Activated T-helper 1 cell treated with Interleukin-2 at 50 U/mL for 16 hours (primary cell): ENCODE data around the gene ANO1.

Experiments used
- DNase-seq: peaks from one replicate; pipeline ENCODE4 v3.0.0-alpha.2; 2020; ENCODE audit warnings: low read depth

ANO1 gene

DNA sequence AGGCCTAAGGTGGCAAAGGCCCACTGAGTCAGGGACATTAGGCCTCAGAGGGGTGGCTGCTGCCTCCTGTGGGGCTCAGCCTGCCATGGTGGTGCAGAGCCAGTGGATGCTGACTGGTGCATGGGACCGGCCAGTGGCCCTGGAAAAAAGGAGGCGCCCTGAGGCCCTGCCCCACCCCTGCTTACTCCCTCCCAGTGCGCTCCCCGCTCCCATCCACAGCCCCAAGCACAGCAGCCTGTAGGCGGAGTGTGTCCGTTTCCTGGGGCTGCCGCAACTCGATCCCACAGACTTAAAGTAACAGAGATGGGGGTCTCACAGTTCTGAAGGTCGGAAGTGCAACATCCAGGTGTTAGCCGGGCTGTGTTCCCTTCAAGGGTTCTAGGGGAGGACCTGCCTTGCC lies 86.6 kb downstream of the ANO1 start:
- DNase-seq, result no peak

DNA sequence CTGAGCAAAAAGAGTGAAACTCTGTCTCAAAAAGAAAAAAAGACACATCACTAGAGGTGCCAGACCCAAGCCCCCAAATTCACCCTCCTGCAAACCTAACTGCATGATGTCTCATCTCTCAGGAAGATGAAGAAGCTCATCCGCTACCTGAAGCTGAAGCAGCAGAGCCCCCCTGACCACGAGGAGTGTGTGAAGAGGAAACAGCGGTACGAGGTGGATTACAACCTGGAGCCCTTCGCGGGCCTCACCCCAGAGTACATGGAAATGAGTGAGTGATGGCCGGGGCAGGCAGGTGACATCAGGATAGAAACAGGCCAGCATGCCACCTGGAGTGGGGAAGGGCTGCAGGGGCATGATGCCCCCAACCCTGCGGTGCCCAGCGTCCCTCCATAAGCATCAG lies 89.0 kb downstream of the ANO1 start:
- DNase-seq, result no peak

DNA sequence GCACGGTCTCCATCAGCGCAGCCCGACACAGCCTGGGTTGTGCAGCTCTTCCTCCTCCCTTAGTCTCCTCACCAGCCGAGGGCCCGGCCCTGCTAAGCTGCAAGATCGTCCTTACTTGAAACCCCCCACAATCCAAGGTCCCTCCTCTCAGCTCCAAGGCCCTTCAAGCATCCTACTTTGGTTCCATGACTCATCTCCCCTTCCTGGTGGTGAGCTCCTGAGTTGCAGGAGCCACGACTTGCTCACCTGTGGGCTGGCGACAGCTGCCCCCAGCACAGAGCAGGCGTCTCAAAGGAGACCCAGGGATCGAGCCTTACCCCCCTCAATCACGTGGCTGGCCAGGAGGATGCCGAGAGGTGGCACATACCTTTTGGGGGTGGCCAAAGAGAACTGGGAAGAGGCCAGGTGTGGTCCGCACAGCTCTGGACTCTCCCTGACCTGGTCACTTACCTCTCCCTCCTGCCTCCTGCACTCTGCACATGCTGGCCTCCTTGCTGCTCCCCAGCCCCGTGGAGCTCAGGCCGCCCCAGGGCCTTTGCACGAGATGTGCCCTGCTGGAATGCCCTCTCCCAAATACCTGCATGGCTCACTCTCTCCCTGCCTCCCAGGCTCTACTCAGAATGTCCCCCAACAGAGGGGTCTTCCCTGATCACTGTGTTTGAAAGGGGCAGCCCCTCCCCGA lies 89.7 kb downstream of the ANO1 start:
- no peak for DNase-seq

DNA sequence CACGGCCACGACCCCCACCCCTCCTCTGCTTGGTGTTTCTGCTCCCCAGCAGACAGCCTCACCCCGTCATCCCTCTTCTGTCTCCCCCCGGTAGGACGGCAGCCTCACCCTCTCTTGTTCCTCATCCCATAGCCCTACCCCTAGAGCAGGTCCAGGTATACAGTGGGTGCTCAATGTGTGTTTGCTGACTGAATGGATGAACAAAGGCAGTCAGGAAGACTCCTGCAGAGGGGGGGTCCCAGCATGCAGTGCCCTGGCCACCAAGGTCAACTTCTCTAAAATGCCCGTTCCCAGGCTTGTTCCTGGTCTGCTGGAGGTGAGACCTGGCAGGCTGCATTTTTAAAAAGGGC lies 90.3 kb downstream of the ANO1 start:
- no peak for DNase-seq

DNA sequence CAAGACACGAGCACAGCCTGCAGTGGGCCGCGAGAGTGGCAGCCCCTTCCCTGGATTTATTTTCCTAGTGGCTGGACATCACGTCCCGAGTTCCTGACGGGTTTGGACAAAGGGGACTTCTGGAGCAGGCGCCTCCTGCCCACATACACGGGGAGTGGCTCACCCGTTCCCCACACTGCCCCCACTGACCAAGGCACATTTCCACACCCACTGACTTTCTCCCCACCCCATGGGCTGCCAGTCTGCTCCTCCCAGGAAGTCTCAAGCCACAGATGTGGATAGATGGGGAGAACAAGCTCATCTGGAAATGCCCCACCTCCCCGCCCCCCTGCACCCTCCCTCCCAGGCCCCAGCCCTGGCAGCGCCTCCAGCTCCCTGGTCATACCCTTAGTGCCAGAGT lies 91.0 kb downstream of the ANO1 start:
- no peak for DNase-seq

DNA sequence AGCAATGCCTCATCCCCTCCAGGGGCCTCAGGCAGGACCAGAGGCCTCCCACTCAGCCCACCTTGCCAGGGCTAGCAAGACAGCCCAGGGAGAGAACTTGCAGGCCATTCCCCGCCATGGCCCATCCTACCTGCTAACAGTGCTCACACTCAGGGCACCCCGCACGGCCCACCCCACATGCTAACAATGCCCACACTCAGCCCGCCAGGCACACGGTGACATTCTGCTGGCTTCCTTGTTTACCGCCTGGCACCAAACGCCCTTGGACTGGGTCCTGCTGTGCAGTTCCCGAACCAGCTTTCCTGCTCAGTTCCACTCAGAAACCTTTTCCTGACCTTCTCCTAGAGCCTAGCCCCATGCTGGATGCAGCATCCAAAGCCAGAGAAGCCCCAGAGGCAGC lies 91.5 kb downstream of the ANO1 start:
- no peak for DNase-seq

DNA sequence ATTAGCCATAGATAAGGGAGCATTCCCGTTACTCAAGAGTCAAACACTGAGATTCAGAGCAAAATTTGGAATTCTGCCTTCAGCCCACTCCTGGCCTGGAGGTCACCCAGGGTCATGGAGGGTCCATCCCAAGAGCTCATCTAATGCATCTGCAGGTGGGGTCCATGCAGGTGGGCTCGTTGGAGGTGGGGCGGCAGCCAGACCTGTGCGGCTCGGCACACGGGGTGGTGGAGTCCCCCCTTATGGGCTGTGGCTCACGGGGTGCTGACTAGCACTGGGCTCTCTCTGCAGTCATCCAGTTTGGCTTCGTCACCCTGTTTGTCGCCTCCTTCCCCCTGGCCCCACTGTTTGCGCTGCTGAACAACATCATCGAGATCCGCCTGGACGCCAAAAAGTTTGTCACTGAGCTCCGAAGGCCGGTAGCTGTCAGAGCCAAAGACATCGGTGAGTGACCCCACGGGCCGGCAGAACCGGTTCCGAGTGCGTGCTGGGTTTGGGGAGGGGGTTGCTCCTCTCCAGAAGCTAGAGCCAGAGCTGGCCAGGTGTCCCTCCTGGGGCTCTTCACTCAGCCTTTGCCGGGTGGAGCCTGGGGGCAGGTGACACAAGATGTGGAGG lies 92.6 kb downstream of the ANO1 start:
- DNase-seq, result no peak

DNA sequence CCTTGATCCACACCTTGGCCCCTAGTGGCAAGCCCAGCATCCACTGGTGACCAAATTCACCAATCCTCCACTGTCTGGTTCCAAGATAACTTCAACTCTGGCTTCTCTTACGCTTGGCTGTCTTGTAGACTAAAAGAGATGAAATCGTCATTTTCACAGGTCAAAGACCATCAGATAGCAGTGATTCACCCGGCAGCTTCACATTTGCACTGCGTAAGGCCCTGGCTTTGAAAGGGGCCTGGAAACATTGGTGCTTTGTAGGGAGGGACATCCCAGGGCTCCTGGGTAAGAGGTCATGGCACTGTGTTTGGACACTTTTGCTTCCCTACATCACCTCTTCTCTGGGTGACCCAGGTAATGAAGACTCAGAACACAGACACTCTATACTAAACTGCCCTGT lies 94.9 kb downstream of the ANO1 start:
- DNase-seq, result no peak

DNA sequence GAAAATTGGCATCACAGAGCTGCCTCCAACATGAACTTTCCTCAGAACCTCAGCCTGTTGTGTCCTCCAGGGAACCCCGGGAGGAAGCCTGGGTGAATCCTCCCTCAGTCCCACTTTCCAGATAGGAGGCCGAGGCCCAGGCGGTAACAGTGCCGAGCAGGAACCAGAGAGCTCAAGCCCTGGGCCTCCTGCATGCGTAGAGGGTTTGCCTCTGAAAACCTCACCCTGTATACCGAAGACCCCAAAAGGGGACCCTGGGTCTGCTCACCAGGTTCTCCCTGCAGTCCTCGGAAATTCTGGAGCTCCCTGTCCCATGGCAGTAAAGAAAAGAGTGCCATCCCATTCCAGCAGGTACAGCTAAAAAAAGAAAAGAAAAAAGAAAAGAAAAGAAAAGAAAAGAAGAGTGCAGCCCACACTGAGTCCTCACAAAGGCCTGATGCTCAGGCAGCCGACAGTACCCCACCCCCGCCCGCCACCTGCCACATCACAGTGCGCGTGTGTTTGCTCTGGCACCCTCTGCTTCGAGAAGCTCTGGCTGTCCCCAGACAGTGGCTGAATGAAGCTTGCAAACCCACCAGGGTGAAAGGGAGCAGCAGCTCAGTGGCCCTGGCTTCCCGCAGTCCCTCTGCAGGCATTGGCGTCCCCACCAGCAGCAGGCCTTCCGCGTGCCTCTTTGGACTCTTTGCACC lies 96.6 kb downstream of the ANO1 start:
- DNase-seq, result no peak

DNA sequence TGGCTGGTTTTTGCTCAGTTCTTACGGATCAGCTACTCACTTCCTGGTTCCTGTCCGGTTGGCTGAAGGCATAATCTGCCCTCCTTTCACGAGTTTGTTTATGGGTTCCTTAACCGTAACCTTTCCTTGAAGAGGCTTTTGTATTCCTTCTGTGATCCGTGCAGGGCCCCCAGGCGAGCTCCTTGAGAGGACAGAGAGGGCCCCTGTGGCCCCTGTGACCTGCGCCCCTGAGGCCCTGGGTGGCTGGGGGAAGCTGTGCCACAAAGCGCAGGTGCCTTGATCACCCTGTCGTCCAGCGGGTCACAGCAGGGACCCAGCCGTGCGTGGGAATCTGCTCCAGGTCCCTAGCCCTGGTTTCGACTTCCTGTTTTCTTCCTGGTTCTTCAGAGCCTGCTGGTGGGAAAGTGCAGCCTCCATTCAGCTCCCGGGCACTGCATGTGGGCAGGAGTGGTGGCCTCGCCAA lies 97.2 kb downstream of the ANO1 start:
- no peak for DNase-seq

DNA sequence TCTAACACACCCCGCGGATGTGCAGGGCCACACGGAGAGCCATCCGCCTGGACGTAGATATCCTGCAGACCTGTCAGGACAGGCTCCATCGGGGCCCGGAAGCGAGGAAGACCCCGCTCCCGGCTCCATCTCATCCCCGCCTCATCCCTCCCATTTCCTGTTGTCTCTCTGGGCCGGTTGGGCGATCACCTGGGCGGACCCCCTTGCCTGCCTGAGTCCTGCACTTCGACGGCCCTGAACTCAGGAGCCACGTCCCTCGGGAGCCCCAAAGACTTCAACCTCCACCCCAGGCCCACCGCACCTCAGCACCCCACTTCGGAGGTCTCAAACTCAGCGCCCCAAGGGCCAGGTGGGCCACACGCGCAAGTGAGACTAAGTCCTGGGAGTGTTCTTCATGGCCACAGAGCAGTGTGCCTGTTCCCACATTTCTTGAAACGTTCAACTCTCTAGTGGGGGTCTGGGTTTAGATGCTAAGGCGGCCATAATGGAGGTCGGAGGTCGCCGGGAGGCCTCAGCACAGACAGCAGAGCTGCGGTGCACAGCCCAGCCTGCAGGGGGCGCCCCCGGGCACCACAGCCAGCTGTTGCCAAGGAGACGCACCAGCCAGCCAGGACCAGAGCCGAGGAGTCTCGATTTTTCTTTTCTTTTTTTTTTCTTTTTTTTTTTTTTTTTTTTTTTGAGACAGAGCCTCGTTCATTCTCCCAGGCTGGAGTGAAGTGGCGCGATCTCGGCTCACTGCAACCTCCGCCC lies 99.0 kb downstream of the ANO1 start:
- peak; percentile 10 for DNase-seq

DNA sequence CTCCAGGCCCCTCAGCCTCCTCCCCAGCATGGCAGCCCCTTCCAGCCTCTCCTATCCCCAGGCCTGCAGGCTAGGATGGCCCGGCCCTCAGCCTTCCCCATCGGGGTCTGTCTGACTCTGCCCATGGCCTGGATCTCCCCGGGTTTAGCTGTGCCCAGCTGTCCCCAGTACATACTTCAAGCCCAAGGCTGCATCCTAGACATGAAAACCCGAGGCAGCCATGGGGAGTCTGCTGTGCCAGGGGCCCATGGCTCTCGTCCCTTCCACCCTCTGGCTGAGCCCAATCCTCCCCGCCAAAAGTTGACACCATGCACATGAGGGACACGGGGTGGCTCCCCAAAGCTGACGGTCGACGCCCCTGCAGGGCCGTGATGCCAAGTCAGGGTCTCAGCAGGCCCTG lies 102.8 kb downstream of the ANO1 start:
- DNase-seq, result no peak

DNA sequence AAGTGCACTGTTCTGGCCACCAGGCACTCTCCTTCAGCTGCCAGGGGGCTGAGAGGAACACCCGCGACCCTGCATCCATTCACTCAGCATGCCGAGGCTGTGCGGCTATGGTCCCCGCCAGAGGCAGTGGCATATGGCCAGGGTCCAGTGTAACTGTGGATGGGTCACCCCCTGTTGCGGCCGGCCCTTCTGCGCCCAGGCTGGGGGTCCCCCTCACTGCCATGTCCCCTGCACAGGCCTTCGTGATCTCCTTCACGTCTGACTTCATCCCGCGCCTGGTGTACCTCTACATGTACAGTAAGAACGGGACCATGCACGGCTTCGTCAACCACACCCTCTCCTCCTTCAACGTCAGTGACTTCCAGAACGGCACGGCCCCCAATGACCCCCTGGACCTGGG lies 104.1 kb downstream of the ANO1 start:
- no peak for DNase-seq

DNA sequence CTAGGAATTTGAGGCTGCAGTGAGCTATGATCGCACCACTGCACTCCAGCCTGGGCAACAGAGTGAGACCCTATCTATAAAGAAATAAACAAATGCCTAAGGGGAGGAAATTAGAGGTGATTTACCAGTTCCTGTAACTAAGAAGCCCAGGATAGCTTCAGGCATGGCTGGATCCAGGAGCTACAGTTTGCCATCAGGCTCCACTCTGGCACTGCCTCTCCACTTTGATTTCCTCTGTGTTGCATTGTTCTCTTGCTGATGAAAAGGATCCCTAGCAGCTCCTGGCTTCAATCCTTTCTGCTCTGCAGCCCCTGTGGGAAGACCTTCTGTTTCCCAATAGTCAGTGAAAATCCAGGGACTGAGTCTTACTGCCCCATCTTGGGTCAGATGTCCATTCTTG lies 104.9 kb downstream of the ANO1 start:
- DNase-seq, result no peak

DNA sequence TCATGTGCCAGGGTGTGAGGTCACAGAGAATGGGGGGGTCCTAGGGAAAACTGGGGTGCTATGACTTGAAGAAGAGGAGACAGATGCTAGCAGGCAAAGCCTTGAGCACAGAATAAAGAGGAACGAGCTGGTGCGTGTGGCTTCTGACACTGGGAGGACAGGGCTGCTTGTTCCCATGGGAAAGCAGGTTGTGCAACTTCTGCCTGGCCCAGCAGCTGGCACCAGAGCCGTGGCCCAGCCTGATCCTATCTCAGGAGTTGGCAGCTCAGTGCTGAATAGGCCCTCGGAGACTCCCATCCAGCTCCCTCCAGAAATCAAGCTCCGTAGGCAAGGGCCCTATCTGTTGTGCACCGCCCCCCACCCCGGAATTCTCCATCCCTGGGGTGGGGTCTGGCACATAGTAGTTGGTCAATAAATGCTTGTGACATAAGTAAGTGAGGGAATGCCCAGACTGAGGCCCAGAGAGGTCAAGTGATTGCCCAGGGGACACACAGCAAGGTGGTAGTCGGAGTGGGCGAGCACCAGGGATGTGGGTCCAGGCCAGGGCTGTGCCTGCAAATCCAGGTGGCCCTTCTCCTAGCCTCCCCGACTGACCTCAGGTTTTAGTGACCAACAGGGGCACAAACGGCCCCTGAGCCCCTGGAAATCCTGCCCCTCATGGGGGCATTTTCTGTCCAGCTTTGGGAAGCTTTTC lies 105.5 kb downstream of the ANO1 start:
- DNase-seq, result no peak

DNA sequence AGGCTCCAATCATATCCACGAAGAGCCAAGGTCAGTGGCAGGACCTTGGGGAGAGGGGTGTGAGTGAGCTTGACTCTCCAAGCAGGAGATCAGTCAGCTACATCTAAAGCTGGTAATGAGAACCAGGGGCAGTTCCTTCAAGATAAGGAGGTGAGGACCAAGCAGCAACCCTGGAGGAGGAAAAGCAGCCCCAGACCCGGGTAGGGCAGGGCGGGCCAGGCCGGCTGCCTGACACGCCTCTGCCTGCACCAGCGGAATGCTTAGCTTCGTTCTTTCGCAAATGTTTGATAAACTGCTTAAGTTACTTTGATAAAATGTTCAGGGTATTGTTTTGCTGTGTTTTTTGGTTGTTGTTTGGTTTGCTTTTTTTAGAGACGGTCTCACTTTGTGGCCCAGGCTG lies 106.3 kb downstream of the ANO1 start:
- no peak for DNase-seq

DNA sequence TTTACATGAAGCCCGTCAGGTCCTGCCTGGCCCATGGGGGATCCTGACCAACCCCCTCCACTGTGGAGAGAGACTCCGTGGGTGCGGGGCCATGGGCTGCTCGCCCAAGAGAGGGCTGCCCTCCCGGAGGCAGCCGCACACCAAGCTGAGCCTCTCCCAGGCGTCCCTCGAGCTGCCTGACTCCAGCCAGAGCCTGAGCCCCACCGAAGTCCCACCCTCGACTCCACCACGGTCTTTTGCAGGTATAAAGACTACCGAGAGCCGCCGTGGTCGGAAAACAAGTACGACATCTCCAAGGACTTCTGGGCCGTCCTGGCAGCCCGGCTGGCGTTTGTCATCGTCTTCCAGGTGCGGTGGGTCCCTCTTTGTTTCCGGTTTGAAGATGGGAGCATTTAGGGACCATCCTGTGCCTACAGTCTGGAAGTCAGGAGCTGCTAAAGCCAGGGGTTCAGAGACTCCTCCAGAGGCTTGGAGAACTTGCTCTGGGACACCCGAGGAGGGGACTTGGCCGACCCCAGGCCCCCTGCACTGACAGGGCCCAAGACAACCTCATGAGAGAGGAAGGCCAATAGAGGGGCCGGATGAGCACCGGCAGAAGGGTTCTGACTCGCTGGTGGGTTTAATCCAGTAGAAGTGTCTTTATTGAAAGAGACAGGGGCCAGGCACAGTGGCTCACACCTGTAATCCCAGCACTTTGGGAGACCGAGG lies 107.4 kb downstream of the ANO1 start:
- no peak for DNase-seq

DNA sequence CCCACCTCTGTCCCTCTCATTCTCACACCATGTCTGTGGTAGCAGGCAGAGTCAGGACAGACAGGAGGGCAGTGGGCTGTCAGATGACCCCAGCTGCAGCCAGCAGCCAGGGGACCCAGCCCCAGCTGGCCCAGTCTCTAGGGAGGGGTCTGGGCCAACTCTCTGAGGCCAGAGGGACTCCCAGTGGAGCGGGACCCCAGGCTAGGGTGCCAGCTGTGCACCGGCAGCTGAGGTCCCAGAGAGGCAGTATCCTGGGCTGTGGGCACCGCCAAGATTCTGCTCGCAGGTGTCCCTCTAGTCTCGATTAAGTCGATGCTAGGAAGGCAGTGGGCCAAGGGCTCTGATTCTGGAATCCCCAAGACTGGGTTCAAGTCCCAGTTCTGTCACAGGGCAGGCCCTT lies 108.3 kb downstream of the ANO1 start:
- DNase-seq, result no peak

DNA sequence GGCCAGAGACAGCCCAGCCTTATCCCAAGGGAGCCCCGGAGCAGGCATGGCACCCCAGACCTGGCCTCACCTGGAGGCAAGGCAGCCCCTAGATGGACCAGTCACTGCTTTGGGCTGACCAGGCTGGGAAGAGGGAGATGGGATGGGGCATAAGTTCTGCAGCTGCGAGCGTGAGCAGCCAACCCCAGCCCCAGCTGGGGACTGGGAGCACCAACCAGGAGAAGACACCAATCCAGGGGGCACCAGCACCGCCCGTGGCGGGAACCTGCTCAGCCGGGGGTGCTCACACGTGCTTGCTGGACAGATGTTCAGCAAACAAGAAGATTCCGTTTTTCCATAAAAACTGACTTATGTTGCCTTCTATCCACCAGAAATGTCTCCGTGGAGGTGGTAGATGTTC lies 108.8 kb downstream of the ANO1 start:
- no peak for DNase-seq

DNA sequence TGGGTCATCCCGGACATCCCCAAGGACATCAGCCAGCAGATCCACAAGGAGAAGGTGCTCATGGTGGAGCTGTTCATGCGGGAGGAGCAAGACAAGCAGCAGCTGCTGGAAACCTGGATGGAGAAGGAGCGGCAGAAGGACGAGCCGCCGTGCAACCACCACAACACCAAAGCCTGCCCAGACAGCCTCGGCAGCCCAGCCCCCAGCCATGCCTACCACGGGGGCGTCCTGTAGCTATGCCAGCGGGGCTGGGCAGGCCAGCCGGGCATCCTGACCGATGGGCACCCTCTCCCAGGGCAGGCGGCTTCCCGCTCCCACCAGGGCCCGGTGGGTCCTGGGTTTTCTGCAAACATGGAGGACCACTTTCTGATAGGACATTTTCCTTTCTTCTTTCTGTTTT lies 109.7 kb downstream of the ANO1 start:
- DNase-seq, result no peak

DNA sequence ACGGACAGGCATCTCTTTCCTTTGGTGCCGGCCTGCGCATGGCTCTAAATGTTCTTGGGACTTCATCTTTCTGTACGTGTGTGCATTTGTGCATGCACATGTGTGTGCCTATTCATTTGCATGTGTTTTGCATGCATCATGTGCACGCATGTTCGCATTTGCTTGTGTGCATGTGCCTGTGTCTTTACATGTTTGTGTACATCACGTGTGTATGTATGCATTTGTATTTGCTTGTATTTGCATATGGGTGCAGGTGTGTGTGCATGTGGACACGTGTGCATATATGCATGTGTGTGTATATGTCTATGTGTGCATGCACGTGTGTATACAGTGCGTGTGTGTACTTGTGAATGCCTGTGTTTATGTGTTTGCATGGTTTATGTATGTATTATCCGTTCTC lies 111.5 kb downstream of the ANO1 start:
- DNase-seq, result no peak
